OCI-LY3 (cell line): ENCODE results near the gene SLCO1C1.

Source experiments
- H2AFZ ChIP-seq: fragments of 200-600, 300-600 bp; shearing (Covaris generic); 2 replicates; pipeline ENCODE4 v1.6.0; 2014; ENCODE audit warnings: antibody characterized with exemption, low read depth, low read length
- H3K27ac ChIP-seq: fragments of 200-600, 300-600 bp; sonication (generic); 2 replicates; pipeline ENCODE4 v1.5.1; 2014; ENCODE audit warnings: mild to moderate bottlenecking, low read length, moderate library complexity, mixed read lengths
- H3K27me3 ChIP-seq: fragments of 200-600, 300-600 bp; sonication (generic); 2 replicates; pipeline ENCODE4 v1.6.1; 2014; ENCODE audit warnings: low read depth, low read length, mixed read lengths
- H3K36me3 ChIP-seq: fragments of 200-600, 300-600 bp; sonication (generic); replicated peaks from 2 replicates; pipeline ENCODE3; 2014; ENCODE audit warnings: low read depth, low read length, mixed read lengths
- H3K4me1 ChIP-seq: fragments of 300-600, 200-600 bp; sonication (generic); 2 replicates; pipeline ENCODE4 v1.6.1; 2014; ENCODE audit warnings: low read length, mixed read lengths
- H3K4me2 ChIP-seq: fragments of 200-600, 300-600 bp; sonication (generic); 2 replicates; pipeline ENCODE4 v1.6.1; 2014; ENCODE audit warnings: low read length, mixed read lengths
- H3K4me3 ChIP-seq: fragments of 300-600, 200-600 bp; sonication (generic); 2 replicates; pipeline ENCODE4 v1.5.1; 2014; ENCODE audit warnings: antibody characterized with exemption, mild to moderate bottlenecking, low read length, moderate library complexity
- H3K79me2 ChIP-seq: fragments of 300-600, 200-600 bp; shearing (Covaris generic); 2 replicates; pipeline ENCODE4 v1.6.1; 2014; ENCODE audit warnings: mild to moderate bottlenecking, low read length, mixed read lengths
- H3K9ac ChIP-seq: fragments of 300-600, 200-600 bp; shearing (Covaris generic); 2 replicates; pipeline ENCODE4 v1.6.0; 2014; ENCODE audit warnings: mild to moderate bottlenecking, low read length, moderate library complexity
- H3K9me3 ChIP-seq: fragments of 200-600, 300-600 bp; shearing (Covaris generic); 2 replicates; pipeline ENCODE4 v1.6.1; 2014; ENCODE audit warnings: low read length, mixed read lengths; ENCODE audit not compliant: insufficient read depth
- H4K20me1 ChIP-seq: fragments of 200-600, 300-600 bp; sonication (generic); 2 replicates; pipeline ENCODE4 v1.6.1; 2016; ENCODE audit warnings: low read length, mixed read lengths; ENCODE audit not compliant: insufficient read depth
- CTCF ChIP-seq: fragments of 200-600, 300-600 bp; sonication (generic); IDR thresholded peaks from 2 replicates; pipeline ENCODE4 v1.5.1; 2014; ENCODE audit warnings: antibody characterized with exemption, low read length, low read depth
- EZH2phosphoT487 ChIP-seq: fragments of 200-600 bp; shearing (Covaris generic); IDR thresholded peaks from 2 replicates; pipeline ENCODE4 v1.6.1; 2018; ENCODE audit warnings: antibody characterized with exemption, mixed run types, low read depth

The SLCO1C1 gene

GRCh38 chr12:20704860-20705259, 9.7 kb downstream of the SLCO1C1 start:
- Histone ChIP-seq H2AFZ (no peak overlapping the region), H4K20me1 (no peaks in the 10 kb centered on the region), H3K27me3 (no peaks in the 10 kb centered on the region), H3K4me3 (no peak overlapping the region), H3K9me3 (no peaks in the 10 kb centered on the region), H3K4me1 (no peaks in the 10 kb centered on the region), H3K9ac (no peak overlapping the region), H3K79me2 (no peaks in the 10 kb centered on the region), H3K27ac (no peak overlapping the region), H3K4me2 (no peak overlapping the region), H3K36me3 (no peaks in the 10 kb centered on the region)
- no peak for TF ChIP-seq CTCF
- no peak for TF ChIP-seq EZH2phosphoT487

GRCh38 chr12:20711846-20712245, 16.7 kb downstream of the SLCO1C1 start:
- Histone ChIP-seq H4K20me1 (no peaks in the 10 kb centered on the region), H3K79me2 (no peaks in the 10 kb centered on the region), H3K9ac (no peak overlapping the region), H3K36me3 (no peaks in the 10 kb centered on the region), H3K27ac (no peak overlapping the region), H2AFZ (no peak overlapping the region), H3K4me2 (no peak overlapping the region), H3K4me1 (peaks cover 8% of the 10 kb centered on the region), H3K27me3 (no peaks in the 10 kb centered on the region), H3K9me3 (no peaks in the 10 kb centered on the region), H3K4me3 (no peak overlapping the region)
- TF ChIP-seq EZH2phosphoT487 (no peak), CTCF (no peak)

- Histone ChIP-seq H3K27ac (no peak overlapping the region), H2AFZ (no peak overlapping the region), H3K36me3 (no peaks in the 10 kb centered on the region), H3K4me3 (no peak overlapping the region), H4K20me1 (no peaks in the 10 kb centered on the region), H3K27me3 (no peaks in the 10 kb centered on the region), H3K4me1 (peaks cover 8% of the 10 kb centered on the region), H3K79me2 (no peaks in the 10 kb centered on the region), H3K9ac (no peak overlapping the region), H3K4me2 (no peak overlapping the region), H3K9me3 (no peaks in the 10 kb centered on the region)
- TF ChIP-seq EZH2phosphoT487 (no peak), CTCF (peak; percentile 52)
These were observed 20.9 kb downstream of the SLCO1C1 start for GRCh38 chr12:20716037-20716436.

- Histone ChIP-seq H3K36me3 (no peaks in the 10 kb centered on the region), H3K27ac (no peak overlapping the region), H3K4me2 (no peak overlapping the region), H4K20me1 (no peaks in the 10 kb centered on the region), H3K4me3 (no peak overlapping the region), H3K9me3 (no peaks in the 10 kb centered on the region), H3K27me3 (no peaks in the 10 kb centered on the region), H2AFZ (no peak overlapping the region), H3K9ac (no peak overlapping the region), H3K79me2 (no peaks in the 10 kb centered on the region), H3K4me1 (peaks cover 8% of the 10 kb centered on the region)
- no peak for TF ChIP-seq EZH2phosphoT487
- no peak for TF ChIP-seq CTCF
These were observed 21.9 kb downstream of the SLCO1C1 start for GRCh38 chr12:20716985-20717384.
